Progenitor cell of endocrine pancreas (in vitro differentiated cells): Measurements from ENCODE around the gene UCHL1. TPM values are rescaled to one million over a fixed set of nuclear protein-coding genes. Genes with fewer than 3 reads are reported as not detected.
"Not testable (repeated sequence)": the region's sequence is repeated elsewhere in the genome, so short reads cannot be mapped to it uniquely, and the experiment has no call there.

Source experiments
- DNase-seq: peaks from one replicate; pipeline ENCODE4 v3.0.0; 2021; ENCODE audit warnings: low spot score; ENCODE audit not compliant: unreplicated experiment
- H3K27ac Mint-ChIP-seq: 2 replicates; pipeline ENCODE4 v1.8.0; 2021; ENCODE audit warnings: mild to moderate bottlenecking, moderate library complexity, mixed read lengths
- H3K27me3 Mint-ChIP-seq: 2 replicates; pipeline ENCODE4 v1.8.0; 2021; ENCODE audit warnings: mixed read lengths
- H3K36me3 Mint-ChIP-seq: 2 replicates; pipeline ENCODE4 v1.8.0; 2022; ENCODE audit warnings: mixed read lengths; ENCODE audit not compliant: insufficient read depth
- H3K4me1 Mint-ChIP-seq: 2 replicates; pipeline ENCODE4 v1.8.0; 2021; ENCODE audit warnings: low read depth, mixed read lengths
- H3K4me3 Mint-ChIP-seq: 2 replicates; pipeline ENCODE4 v1.8.0; 2021; ENCODE audit warnings: low read depth, mild to moderate bottlenecking, moderate library complexity, mixed read lengths
- H3K9me3 Mint-ChIP-seq: 2 replicates; pipeline ENCODE4 v1.8.0; 2021; ENCODE audit warnings: low read depth, mixed read lengths
- total RNA-seq: library from RNA; stranded (reverse); gene quantifications from 2 replicates; pipeline ENCODE4 v1.2.1, GENCODE V29; 2021
- TF ChIP-seq, protein P1 (sequence below): fragments of 200-600 bp; sonication (generic); IDR thresholded peaks from one replicate; pipeline ENCODE4 v1.5.0; 2021; ENCODE audit warnings: antibody characterized with exemption, mild to moderate bottlenecking; ENCODE audit not compliant: unreplicated experiment

Gene UCHL1
- total RNA-seq, 1 donor from 2014 or later: 270 TPM

DNA sequence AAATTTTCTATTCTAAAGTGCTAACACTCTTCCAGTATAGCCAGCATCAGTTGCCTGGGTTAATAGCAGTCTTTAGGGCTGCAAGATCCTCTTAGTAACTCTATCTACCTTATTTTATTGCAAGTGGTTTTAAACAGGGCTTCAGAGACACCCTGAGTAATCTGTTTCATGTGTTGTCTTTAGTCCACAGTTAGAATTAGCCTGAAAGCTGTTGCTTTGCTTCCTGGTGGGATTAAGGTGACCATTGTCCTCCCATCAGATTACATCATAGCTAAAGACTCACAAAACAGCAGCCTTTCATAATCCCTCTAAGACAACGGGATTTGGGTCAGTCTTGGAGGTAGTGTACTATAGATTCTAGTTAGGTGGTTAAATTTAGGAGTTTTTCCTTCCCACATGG is 7.5 kb downstream of the UCHL1 start:
- Mint-ChIP-seq H3K27me3 (no peaks in the 10 kb centered on the region), H3K9me3 (no peaks in the 10 kb centered on the region), H3K27ac (no peak overlapping the region), H3K36me3 (peaks cover 30% of the 10 kb centered on the region), H3K4me1 (no peaks in the 10 kb centered on the region), H3K4me3 (no peak overlapping the region)
- DNase-seq: no peak
- TF ChIP-seq, protein P1, sequence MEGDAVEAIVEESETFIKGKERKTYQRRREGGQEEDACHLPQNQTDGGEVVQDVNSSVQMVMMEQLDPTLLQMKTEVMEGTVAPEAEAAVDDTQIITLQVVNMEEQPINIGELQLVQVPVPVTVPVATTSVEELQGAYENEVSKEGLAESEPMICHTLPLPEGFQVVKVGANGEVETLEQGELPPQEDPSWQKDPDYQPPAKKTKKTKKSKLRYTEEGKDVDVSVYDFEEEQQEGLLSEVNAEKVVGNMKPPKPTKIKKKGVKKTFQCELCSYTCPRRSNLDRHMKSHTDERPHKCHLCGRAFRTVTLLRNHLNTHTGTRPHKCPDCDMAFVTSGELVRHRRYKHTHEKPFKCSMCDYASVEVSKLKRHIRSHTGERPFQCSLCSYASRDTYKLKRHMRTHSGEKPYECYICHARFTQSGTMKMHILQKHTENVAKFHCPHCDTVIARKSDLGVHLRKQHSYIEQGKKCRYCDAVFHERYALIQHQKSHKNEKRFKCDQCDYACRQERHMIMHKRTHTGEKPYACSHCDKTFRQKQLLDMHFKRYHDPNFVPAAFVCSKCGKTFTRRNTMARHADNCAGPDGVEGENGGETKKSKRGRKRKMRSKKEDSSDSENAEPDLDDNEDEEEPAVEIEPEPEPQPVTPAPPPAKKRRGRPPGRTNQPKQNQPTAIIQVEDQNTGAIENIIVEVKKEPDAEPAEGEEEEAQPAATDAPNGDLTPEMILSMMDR: no peak

DNA sequence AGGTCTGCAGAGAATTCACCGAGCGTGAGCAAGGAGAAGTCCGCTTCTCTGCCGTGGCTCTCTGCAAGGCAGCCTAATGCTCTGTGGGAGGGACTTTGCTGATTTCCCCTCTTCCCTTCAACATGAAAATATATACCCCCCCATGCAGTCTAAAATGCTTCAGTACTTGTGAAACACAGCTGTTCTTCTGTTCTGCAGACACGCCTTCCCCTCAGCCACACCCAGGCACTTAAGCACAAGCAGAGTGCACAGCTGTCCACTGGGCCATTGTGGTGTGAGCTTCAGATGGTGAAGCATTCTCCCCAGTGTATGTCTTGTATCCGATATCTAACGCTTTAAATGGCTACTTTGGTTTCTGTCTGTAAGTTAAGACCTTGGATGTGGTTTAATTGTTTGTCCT is 11.3 kb downstream of the UCHL1 start:
- no peaks in the 10 kb centered on the region for H3K4me1 Mint-ChIP-seq
- no peaks in the 10 kb centered on the region for H3K9me3 Mint-ChIP-seq
- TF ChIP-seq, protein P1: no peak
- no peaks in the 10 kb centered on the region for H3K27me3 Mint-ChIP-seq
- DNase-seq: no peak
- no peak overlapping the region for H3K4me3 Mint-ChIP-seq
- H3K36me3 Mint-ChIP-seq: peaks cover 23% of the 10 kb centered on the region
- no peak overlapping the region for H3K27ac Mint-ChIP-seq

DNA sequence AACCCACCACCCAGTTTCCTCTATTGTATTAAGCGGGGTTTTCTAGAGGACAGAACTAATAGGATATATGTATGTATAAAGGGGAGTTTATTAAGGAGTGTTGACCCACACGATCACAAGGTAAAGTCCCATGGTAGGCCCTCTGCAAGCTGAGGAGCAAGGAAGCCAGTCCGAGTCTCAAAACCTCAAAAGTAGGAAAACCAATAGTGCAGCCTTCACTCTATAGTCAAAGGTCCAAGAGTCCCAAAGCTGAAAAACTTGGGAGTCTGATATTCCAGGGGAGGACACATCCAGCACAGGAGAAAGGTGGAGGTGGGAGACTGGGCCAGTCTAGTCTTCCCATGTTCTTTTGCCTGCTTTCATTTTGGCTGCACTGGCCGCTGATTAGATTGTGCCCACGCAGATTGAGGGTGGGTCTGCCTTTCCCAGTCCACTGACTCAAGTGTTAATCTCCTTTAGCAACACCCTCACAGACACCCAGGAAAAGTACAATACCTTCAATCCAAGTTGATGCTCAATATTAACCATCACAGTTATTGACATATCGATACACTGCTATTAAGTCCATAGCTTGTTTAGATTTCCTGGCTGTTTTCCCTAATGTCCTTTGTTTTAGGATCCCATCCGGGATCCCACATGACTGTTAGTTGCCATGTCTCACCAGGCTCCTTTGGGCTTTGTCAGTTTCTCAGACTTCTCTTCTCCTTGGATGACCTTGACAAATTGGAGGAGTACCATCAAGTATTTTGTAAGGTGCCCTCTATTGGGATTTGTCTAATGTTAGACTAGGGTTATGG is 12.2 kb downstream of the UCHL1 start:
- no peak for DNase-seq
- H3K4me3 Mint-ChIP-seq: no peak overlapping the region
- H3K9me3 Mint-ChIP-seq: no peaks in the 10 kb centered on the region
- peak overlapping the region; percentile 33 for H3K27ac Mint-ChIP-seq
- peaks cover 16% of the 10 kb centered on the region for H3K36me3 Mint-ChIP-seq
- no peaks in the 10 kb centered on the region for H3K27me3 Mint-ChIP-seq
- H3K4me1 Mint-ChIP-seq: no peaks in the 10 kb centered on the region
- TF ChIP-seq, protein P1: no peak

DNA sequence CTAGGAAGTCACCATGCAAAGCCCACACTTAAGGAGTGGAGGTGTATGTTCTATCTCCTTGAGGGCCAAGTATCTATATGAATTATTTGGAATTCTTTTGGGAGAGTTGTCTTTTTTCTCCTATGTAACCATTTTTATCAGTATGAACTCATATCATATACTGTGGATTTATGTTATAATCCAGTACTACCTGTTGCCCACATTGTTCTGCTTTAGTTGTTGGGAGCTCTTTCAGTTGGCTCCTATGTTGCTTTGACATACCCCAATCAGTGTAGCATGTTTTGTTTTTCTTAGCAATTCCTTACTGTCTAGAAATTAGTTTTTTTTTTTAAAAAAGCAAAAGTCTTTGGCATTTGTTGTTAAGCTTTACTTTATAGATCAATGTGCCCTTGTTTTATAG is 13.0 kb downstream of the UCHL1 start:
- TF ChIP-seq, protein P1: no peak
- no peak overlapping the region for H3K4me3 Mint-ChIP-seq
- H3K27me3 Mint-ChIP-seq: no peaks in the 10 kb centered on the region
- no peak for DNase-seq
- H3K27ac Mint-ChIP-seq: peak overlapping the region; percentile 33
- H3K9me3 Mint-ChIP-seq: peaks cover 1% of the 10 kb centered on the region
- peaks cover 15% of the 10 kb centered on the region for H3K36me3 Mint-ChIP-seq
- no peaks in the 10 kb centered on the region for H3K4me1 Mint-ChIP-seq

DNA sequence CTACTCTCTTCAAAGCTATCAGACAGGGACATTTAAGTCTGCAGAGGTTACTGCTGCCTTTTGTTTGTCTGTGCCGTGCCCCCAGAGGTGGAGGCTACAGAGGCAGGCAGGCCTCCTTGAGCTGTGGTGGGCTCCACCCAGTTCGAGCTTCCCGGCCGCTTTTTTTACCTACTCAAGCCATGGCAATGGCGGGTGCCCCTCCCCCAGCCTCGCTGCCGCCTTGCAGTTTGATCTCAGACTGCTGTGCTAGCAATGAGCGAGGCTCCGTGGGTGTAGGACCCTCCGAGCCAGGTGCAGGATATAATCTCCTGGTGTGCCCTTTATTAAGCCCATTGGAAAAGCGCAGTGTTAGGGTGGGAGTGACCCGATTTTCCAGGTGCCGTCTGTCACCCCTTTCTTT is 19.2 kb downstream of the UCHL1 start:
- not testable (repeated sequence) for H3K4me1 Mint-ChIP-seq, H3K4me3 Mint-ChIP-seq, DNase-seq, H3K27ac Mint-ChIP-seq, H3K9me3 Mint-ChIP-seq, H3K36me3 Mint-ChIP-seq
- peaks cover 12% of the 10 kb centered on the region for H3K27me3 Mint-ChIP-seq

DNA sequence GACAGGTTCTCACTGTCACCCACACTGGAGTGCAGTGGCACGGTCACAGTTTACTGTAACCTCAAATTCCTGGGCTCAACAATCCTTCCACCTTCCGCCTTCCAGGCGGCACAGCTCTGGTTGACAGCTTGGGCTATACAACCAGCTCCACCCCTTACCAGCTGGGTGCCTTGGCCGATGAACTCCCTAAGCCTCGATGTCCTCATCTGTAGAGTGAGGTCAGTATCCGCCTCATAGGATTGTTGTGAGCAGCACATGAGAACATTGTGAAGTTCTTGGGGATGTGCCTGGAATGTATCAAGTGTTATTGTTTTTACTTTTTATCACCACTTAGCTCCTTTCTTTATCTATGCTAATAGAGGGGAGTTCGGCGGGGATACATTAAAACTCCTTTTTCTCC is 23.3 kb downstream of the UCHL1 start:
- Mint-ChIP-seq H3K4me3 (no peak overlapping the region), H3K27me3 (peaks cover 12% of the 10 kb centered on the region), H3K27ac (no peak overlapping the region), H3K36me3 (peaks cover 1% of the 10 kb centered on the region), H3K9me3 (peaks cover 2% of the 10 kb centered on the region), H3K4me1 (no peaks in the 10 kb centered on the region)
- no peak for DNase-seq
- TF ChIP-seq, protein P1: no peak
